ENCODE measurements around the gene ZGLP1. TPM values are rescaled to one million over a fixed set of nuclear protein-coding genes. Genes with fewer than 3 reads are reported as not detected.

Gene ZGLP1
- total and polyA plus RNA-seq, 2 of the 13 experiments (the other 11 are each of a cell fraction or from before 2014, with no cell fraction given): 2.4 to 3.0 TPM

GRCh38 chr19:10299545-10300458 lies 9.8 kb downstream of the ZGLP1 start (continued):
- TF ChIP-seq ZNF891 (CRISPR knock-in tag; IDR thresholded peaks at IDR 0.05) (0 out of 2 replicates have a peak, but pooled peaks have one; percentile 38), RFXANK (CRISPR knock-in tag; IDR thresholded peaks at IDR 0.05) (no peak), CBFB (CRISPR knock-in tag; IDR thresholded peaks at IDR 0.05) (no peak), ZNF577 (CRISPR knock-in tag; IDR thresholded peaks at IDR 0.05; ENCODE audit: borderline replicate concordance, low read depth) (no peak), ZBTB21 (CRISPR knock-in tag; IDR thresholded peaks at IDR 0.05) (no peak), ZNF674 (CRISPR knock-in tag; IDR thresholded peaks at IDR 0.05; ENCODE audit: low read depth) (no peak), PATZ1 (CRISPR knock-in tag; IDR thresholded peaks at IDR 0.05) (peak; percentile 74; the same call in 1 of the 2 replicates), BCL3 (CRISPR knock-in tag; IDR thresholded peaks at IDR 0.05) (no peak), ZNF75D (CRISPR knock-in tag; IDR thresholded peaks at IDR 0.05; ENCODE audit: borderline replicate concordance) (no peak), ZNF572 (CRISPR knock-in tag; IDR thresholded peaks at IDR 0.05) (0 out of 2 replicates have a peak, but pooled peaks have one; percentile 27), DMTF1 (CRISPR knock-in tag; IDR thresholded peaks at IDR 0.05) (no peak), YY1 (IDR thresholded peaks at IDR 0.05; ENCODE audit: insufficient read depth, insufficient replicate concordance, low read depth, low read length) (no peak), ZNF775 (CRISPR knock-in tag; IDR thresholded peaks at IDR 0.05; ENCODE audit: borderline replicate concordance) (no peak), ARID4A (CRISPR knock-in tag; IDR thresholded peaks at IDR 0.05; ENCODE audit: borderline replicate concordance) (no peak), ZEB1 (IDR thresholded peaks at IDR 0.05; ENCODE audit: insufficient replicate concordance, low read depth) (no peak), RNF2 (conservative IDR thresholded peaks at IDR 0.05; ENCODE audit: low read depth) (no peak), MYNN (CRISPR knock-in tag; IDR thresholded peaks at IDR 0.05; ENCODE audit: low read depth) (no peak), SNRNP70 (IDR thresholded peaks at IDR 0.05; ENCODE audit: low read depth, low read length) (no peak)

Measured in HepG2 (cell line).